MM.1S (cell line): ENCODE measurements around the gene RASSF3.
"Not testable (repeated sequence)": the region's sequence is repeated elsewhere in the genome, so short reads cannot be mapped to it uniquely, and the experiment has no call there.

Experiments used
- DNase-seq: peaks from one replicate; pipeline ENCODE4 v3.0.0-alpha.2; 2015
- H2AFZ ChIP-seq: fragments of 300-600 bp; sonication (generic); 2 replicates; pipeline ENCODE4 v1.6.0; 2016; ENCODE audit warnings: antibody characterized with exemption, low read length
- H3F3A ChIP-seq: fragments of 300-600 bp; sonication (generic); 2 replicates; pipeline ENCODE4 v1.6.1; 2016; ENCODE audit warnings: mild to moderate bottlenecking, antibody characterized with exemption, low read length, moderate library complexity, mixed read lengths; ENCODE audit not compliant: insufficient read depth
- H3K27ac ChIP-seq: fragments of 300-600 bp; sonication (generic); 2 replicates; pipeline ENCODE4 v1.5.1; 2016; ENCODE audit warnings: mild to moderate bottlenecking, low read length
- H3K27me3 ChIP-seq: fragments of 300-600 bp; sonication (generic); replicated peaks from 2 replicates; pipeline ENCODE4 v1.6.0; 2016; ENCODE audit warnings: low read length; ENCODE audit not compliant: insufficient read depth
- H3K36me3 ChIP-seq: fragments of 300-600 bp; sonication (generic); replicated peaks from 2 replicates; pipeline ENCODE4 v1.6.1; 2016; ENCODE audit warnings: mild to moderate bottlenecking, low read length, mixed read lengths; ENCODE audit not compliant: insufficient read depth
- H3K4me1 ChIP-seq: fragments of 300-600 bp; sonication (generic); 2 replicates; pipeline ENCODE4 v1.6.1; 2016; ENCODE audit warnings: low read length, mixed read lengths
- H3K4me2 ChIP-seq: fragments of 300-600 bp; sonication (generic); 2 replicates; pipeline ENCODE4 v1.6.0; 2016; ENCODE audit warnings: low read depth, low read length
- H3K4me3 ChIP-seq: fragments of 300-600 bp; sonication (generic); 2 replicates; pipeline ENCODE4 v1.5.1; 2016; ENCODE audit warnings: low read length, mixed read lengths
- H3K79me2 ChIP-seq: fragments of 300-600 bp; sonication (generic); 2 replicates; pipeline ENCODE4 v1.6.1; 2016; ENCODE audit warnings: mixed run types, low read length, mixed read lengths
- H3K9ac ChIP-seq: fragments of 300-600 bp; sonication (generic); 2 replicates; pipeline ENCODE4 v1.6.1; 2016; ENCODE audit warnings: low read length, mixed read lengths
- H3K9me2 ChIP-seq: fragments of 300-600 bp; sonication (generic); replicated peaks from 2 replicates; pipeline ENCODE4 v1.6.1; 2016; ENCODE audit warnings: mild to moderate bottlenecking, low read length, mixed read lengths; ENCODE audit not compliant: insufficient read depth
- H3K9me3 ChIP-seq: fragments of 300-600 bp; sonication (generic); replicated peaks from 2 replicates; pipeline ENCODE4 v1.6.1; 2016; ENCODE audit warnings: mild to moderate bottlenecking, low read length, mixed read lengths; ENCODE audit not compliant: insufficient read depth
- H4K20me1 ChIP-seq: fragments of 300-600 bp; sonication (generic); 2 replicates; pipeline ENCODE4 v1.6.1; 2016; ENCODE audit warnings: mild to moderate bottlenecking, low read length, moderate library complexity, mixed read lengths; ENCODE audit not compliant: insufficient read depth
- CTCF ChIP-seq: fragments of 300-600 bp; sonication (generic); IDR thresholded peaks from 2 replicates; pipeline ENCODE4 v1.5.1; 2016; ENCODE audit warnings: antibody characterized with exemption, low read length, mixed read lengths
- EZH2 ChIP-seq: fragments of 300-600 bp; sonication (generic); optimal IDR thresholded peaks from 2 replicates; pipeline ENCODE3; 2017; ENCODE audit warnings: low read depth, mild to moderate bottlenecking, antibody characterized with exemption, low read length, mixed read lengths
- EZH2phosphoT487 ChIP-seq: fragments of 300-600 bp; sonication (generic); IDR thresholded peaks from 2 replicates; pipeline ENCODE4 v1.6.1; 2018; ENCODE audit warnings: antibody characterized with exemption, low read length

The RASSF3 gene

GRCh38 chr12:64687816-64688215 lies 77.5 kb downstream of the RASSF3 start:
- Histone ChIP-seq H3K9ac (no peak overlapping the region), H3K36me3 (no peaks in the 10 kb centered on the region), H2AFZ (no peak overlapping the region), H3K9me2 (no peaks in the 10 kb centered on the region), H3F3A (no peaks in the 10 kb centered on the region), H4K20me1 (no peaks in the 10 kb centered on the region), H3K4me3 (no peak overlapping the region), H3K27me3 (no peaks in the 10 kb centered on the region), H3K27ac (no peak overlapping the region), H3K9me3 (no peaks in the 10 kb centered on the region), H3K4me1 (no peaks in the 10 kb centered on the region), H3K79me2 (peaks cover 12% of the 10 kb centered on the region; the same call in 1 of the 2 replicates), H3K4me2 (no peak overlapping the region)
- TF ChIP-seq CTCF, result no peak
- TF ChIP-seq EZH2phosphoT487, result no peak
- TF ChIP-seq EZH2, result no peak
- no peak for DNase-seq

DNA sequence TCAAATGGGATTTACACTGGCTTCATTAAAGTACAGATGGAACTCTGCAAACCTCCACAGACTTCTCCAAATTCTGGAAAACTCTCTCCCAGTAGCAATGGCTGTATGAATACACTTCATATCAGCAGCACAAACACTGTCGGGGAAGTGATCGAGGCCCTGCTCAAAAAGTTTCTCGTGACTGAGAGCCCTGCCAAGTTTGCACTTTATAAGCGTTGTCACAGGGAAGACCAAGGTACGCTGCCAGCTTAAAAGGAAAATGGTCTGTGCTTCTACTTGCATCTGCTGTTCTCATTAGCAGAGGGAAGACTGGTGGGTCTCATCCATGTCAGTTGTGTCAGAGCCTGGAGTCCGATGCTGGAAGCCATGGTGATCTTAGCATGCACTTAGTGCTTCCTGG lies 77.9 kb downstream of the RASSF3 start:
- H3K27me3 ChIP-seq, result no peaks in the 10 kb centered on the region
- TF ChIP-seq EZH2 (no peak), EZH2phosphoT487 (no peak), CTCF (no peak)
- H3K4me2 ChIP-seq, result no peak overlapping the region
- no peaks in the 10 kb centered on the region for H3K36me3 ChIP-seq
- H3F3A ChIP-seq, result no peaks in the 10 kb centered on the region
- no peak overlapping the region for H3K4me3 ChIP-seq
- H4K20me1 ChIP-seq, result no peaks in the 10 kb centered on the region
- no peak overlapping the region for H3K9ac ChIP-seq
- H3K9me3 ChIP-seq, result no peaks in the 10 kb centered on the region
- peaks cover 10% of the 10 kb centered on the region; the same call in 1 of the 2 replicates for H3K79me2 ChIP-seq
- H3K9me2 ChIP-seq, result no peaks in the 10 kb centered on the region
- H3K27ac ChIP-seq, result no peak overlapping the region
- H3K4me1 ChIP-seq, result no peaks in the 10 kb centered on the region
- no peak for DNase-seq
- H2AFZ ChIP-seq, result no peak overlapping the region

DNA sequence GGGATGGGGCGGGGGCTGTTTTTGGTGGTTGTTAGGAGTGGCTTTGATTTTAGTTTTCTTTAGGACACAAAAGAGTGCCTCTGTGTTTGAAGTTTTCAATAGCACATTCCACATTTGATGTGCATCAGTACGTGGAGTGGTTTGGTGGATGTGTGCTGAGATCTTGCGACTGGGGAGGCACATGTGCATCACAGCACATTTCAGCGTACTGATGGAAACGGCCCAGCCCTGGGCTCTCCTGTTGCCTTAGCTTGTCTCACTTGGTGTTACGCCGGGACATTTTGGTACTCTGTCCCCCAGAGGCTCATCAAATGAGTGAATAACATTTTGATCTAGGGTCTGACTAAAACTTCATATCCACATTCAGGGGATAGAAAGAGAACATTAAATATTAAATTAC lies 78.4 kb downstream of the RASSF3 start:
- Histone ChIP-seq H3F3A (no peaks in the 10 kb centered on the region), H3K9me2 (no peaks in the 10 kb centered on the region), H3K36me3 (no peaks in the 10 kb centered on the region), H3K4me1 (no peaks in the 10 kb centered on the region), H4K20me1 (no peaks in the 10 kb centered on the region), H3K27me3 (no peaks in the 10 kb centered on the region), H3K9me3 (no peaks in the 10 kb centered on the region), H3K79me2 (0 out of 2 replicates have a peak, but pooled peaks cover 5% of the 10 kb centered on the region), H3K4me3 (no peak overlapping the region), H2AFZ (no peak overlapping the region), H3K9ac (no peak overlapping the region), H3K4me2 (no peak overlapping the region), H3K27ac (no peak overlapping the region)
- DNase-seq, result no peak
- TF ChIP-seq EZH2phosphoT487, result no peak
- TF ChIP-seq EZH2, result no peak
- no peak for TF ChIP-seq CTCF

DNA sequence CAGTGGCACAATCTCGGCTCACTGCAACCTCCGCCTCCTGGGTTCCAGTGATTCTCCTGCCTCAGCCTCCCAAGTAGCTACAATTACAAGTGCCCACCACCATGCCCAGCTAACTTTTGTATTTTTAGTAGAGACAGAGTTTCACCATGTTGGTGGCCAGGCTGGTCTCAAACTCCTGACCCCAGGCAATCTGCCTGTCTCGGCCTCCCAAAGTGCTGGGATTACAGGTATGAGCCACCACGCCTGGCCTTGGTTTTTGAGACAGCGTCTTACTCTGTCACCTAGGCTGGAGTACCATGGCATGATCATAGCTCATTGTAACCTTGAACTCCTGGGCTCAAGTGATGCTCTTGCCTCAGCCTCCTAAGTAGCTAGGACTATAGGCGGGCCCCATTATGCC lies 79.9 kb downstream of the RASSF3 start:
- not testable (repeated sequence) for H3K4me2 ChIP-seq, H2AFZ ChIP-seq, DNase-seq

More for the DNA sequence above, 79.9 kb downstream of the RASSF3 start:
- H3K9me2 ChIP-seq, H3K36me3 ChIP-seq, H3K27ac ChIP-seq, H4K20me1 ChIP-seq, H3F3A ChIP-seq, H3K4me3 ChIP-seq, H3K9ac ChIP-seq, H3K27me3 ChIP-seq, H3K79me2 ChIP-seq, H3K4me1 ChIP-seq, H3K9me3 ChIP-seq: not testable (repeated sequence)
